RWPE2 (cell line): ENCODE data around the gene OSGEP.

ENCODE experiments used
- ATAC-seq: fragments of 200-7000 bp; cut with Tn5 transposase; 3 replicates; pipeline ENCODE4 v1.9.1; 2021; ENCODE audit warnings: low read depth
- DNase-seq: peaks from one replicate; pipeline ENCODE4 v3.0.0-alpha.2; 2020; ENCODE audit warnings: low spot score
- H3K27ac ChIP-seq: fragments of 450-650 bp; 2 replicates; pipeline ENCODE4 v1.5.1; 2017; ENCODE audit warnings: mild to moderate bottlenecking; ENCODE audit not compliant: poor library complexity, severe bottlenecking
- H3K27me3 ChIP-seq: fragments of 250-450 bp; sonication (Bioruptor Pico); 2 replicates; pipeline ENCODE4 v1.5.1; 2021; ENCODE audit warnings: mild to moderate bottlenecking, moderate library complexity; ENCODE audit not compliant: insufficient read depth, poor library complexity, severe bottlenecking
- H3K36me3 ChIP-seq: fragments of 250-450 bp; sonication (Bioruptor Pico); 2 replicates; pipeline ENCODE4 v1.5.1; 2020; ENCODE audit warnings: low read depth, mild to moderate bottlenecking, moderate library complexity
- H3K4me1 ChIP-seq: fragments of 250-450 bp; sonication (Bioruptor Pico); 2 replicates; pipeline ENCODE4 v1.5.1; 2021; ENCODE audit warnings: mild to moderate bottlenecking, moderate library complexity; ENCODE audit not compliant: insufficient read depth, poor library complexity, severe bottlenecking
- H3K4me3 ChIP-seq: fragments of 250-450 bp; sonication (Bioruptor Pico); 2 replicates; pipeline ENCODE4 v1.5.1; 2021; ENCODE audit warnings: mild to moderate bottlenecking, moderate library complexity; ENCODE audit not compliant: severe bottlenecking
- H3K9me3 ChIP-seq: fragments of 250-450 bp; sonication (Bioruptor Pico); 2 replicates; pipeline ENCODE4 v1.5.1; 2021; ENCODE audit warnings: mild to moderate bottlenecking, moderate library complexity; ENCODE audit not compliant: severe bottlenecking
- CTCF ChIP-seq: fragments of 450-650 bp; IDR thresholded peaks from one replicate; pipeline ENCODE4 v1.5.1; 2017; ENCODE audit warnings: mild to moderate bottlenecking, moderate library complexity; ENCODE audit not compliant: poor library complexity, severe bottlenecking

OSGEP gene

GRCh38 chr14:20482382-20482781, 27.8 kb upstream of the OSGEP start:
- Histone ChIP-seq H3K4me1 (no peaks in the 10 kb centered on the region), H3K4me3 (no peak overlapping the region), H3K36me3 (peaks cover 14% of the 10 kb centered on the region), H3K27me3 (no peaks in the 10 kb centered on the region), H3K27ac (no peak overlapping the region), H3K9me3 (no peaks in the 10 kb centered on the region)
- ATAC-seq (no peak), DNase-seq (no peak)
- TF ChIP-seq CTCF = no peak

- no peak overlapping the region for H3K27ac ChIP-seq
- no peak for ATAC-seq
Measured at GRCh38 chr14:20478894-20479293, 24.3 kb upstream of the OSGEP start.

GRCh38 chr14:20477211-20477876, 22.7 kb upstream of the OSGEP start:
- H3K36me3 ChIP-seq = peaks cover 65% of the 10 kb centered on the region
- H3K27ac ChIP-seq = no peak overlapping the region
- no peaks in the 10 kb centered on the region for H3K4me1 ChIP-seq
- no peak for TF ChIP-seq CTCF
- H3K9me3 ChIP-seq = no peaks in the 10 kb centered on the region
- DNase-seq = no peak
- H3K4me3 ChIP-seq = no peak overlapping the region
- ATAC-seq = no peak
- H3K27me3 ChIP-seq = no peaks in the 10 kb centered on the region

More at GRCh38 chr14:20478894-20479293, 24.3 kb upstream of the OSGEP start:
- Histone ChIP-seq H3K36me3 (peaks cover 49% of the 10 kb centered on the region), H3K9me3 (no peaks in the 10 kb centered on the region), H3K27me3 (no peaks in the 10 kb centered on the region), H3K4me3 (no peak overlapping the region), H3K4me1 (no peaks in the 10 kb centered on the region)
- TF ChIP-seq CTCF = no peak
- no peak for DNase-seq

GRCh38 chr14:20476776-20477175, 22.2 kb upstream of the OSGEP start:
- Histone ChIP-seq H3K4me1 (no peaks in the 10 kb centered on the region), H3K4me3 (no peak overlapping the region), H3K36me3 (peaks cover 70% of the 10 kb centered on the region), H3K27ac (no peak overlapping the region), H3K9me3 (no peaks in the 10 kb centered on the region), H3K27me3 (no peaks in the 10 kb centered on the region)
- no peak for TF ChIP-seq CTCF
- DNase-seq = no peak
- no peak for ATAC-seq

GRCh38 chr14:20472536-20473169, 18.0 kb upstream of the OSGEP start:
- no peaks in the 10 kb centered on the region for H3K9me3 ChIP-seq
- no peak for DNase-seq
- no peak overlapping the region for H3K27ac ChIP-seq
- no peak overlapping the region for H3K4me3 ChIP-seq
- peaks cover 64% of the 10 kb centered on the region for H3K36me3 ChIP-seq
- H3K27me3 ChIP-seq = no peaks in the 10 kb centered on the region
- no peak for ATAC-seq
- H3K4me1 ChIP-seq = peaks cover 4% of the 10 kb centered on the region
- no peak for TF ChIP-seq CTCF
